Hepatocyte (in vitro differentiated cells): Measurements from ENCODE around the gene HYAL3.

ENCODE experiments used
- EZH2 ChIP-seq: fragments of 200-600 bp; sonication (generic); IDR thresholded peaks from 2 replicates; pipeline ENCODE4 v1.6.1; 2016; ENCODE audit warnings: antibody characterized with exemption, mild to moderate bottlenecking, borderline replicate concordance
- EZH2phosphoT487 ChIP-seq: fragments of 200-600 bp; sonication (generic); IDR thresholded peaks from one replicate; pipeline ENCODE4 v1.6.1; 2018; ENCODE audit warnings: antibody characterized with exemption, mild to moderate bottlenecking, low read depth, moderate library complexity; ENCODE audit not compliant: unreplicated experiment, severe bottlenecking
- TF ChIP-seq, protein P1 (sequence below): fragments of 200-600 bp; sonication (generic); IDR thresholded peaks from 2 replicates; pipeline ENCODE4 v1.5.1; 2016; ENCODE audit warnings: antibody characterized with exemption, mild to moderate bottlenecking; ENCODE audit not compliant: poor library complexity

DNA sequence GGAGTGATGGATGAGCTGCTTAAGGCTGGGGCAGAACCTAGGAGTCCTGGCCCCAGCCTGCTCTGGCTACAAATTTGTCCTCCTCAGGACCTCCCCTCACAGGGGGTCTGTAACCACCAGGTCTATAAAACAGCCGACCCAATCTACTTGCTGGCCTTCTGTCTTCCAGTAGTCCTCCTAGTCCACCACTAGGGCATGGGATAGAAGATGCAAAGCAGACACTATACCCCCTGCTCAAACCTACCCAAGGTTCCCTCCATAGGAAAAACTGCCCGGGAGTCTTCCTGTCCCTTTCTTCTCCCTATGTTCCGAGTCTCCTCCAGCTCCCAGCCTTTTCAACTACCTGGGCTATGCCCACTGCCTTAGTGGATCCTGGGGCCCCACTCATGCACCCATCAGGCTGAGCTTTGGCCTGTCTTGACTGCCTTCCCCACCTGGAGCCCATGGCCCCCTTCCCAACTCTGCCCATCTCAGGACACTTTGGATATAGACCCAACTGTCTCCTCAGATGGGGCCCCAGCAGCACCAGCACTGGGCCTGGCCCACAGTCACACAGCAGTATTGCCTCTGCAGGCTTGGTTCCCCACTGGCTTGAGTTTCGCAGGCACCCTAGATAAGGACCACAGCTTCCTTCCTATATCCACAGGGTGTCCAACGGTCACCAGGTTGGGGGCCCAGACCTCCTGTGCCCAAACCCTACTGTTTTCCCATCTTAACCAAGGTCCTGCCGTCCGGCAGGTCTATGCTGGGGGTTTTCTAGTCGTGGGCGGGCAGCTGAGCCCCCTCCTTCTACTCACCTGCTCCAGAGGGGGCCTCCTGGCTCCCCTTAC, 1.1 kb downstream of the HYAL3 start:
- TF ChIP-seq, protein P1, sequence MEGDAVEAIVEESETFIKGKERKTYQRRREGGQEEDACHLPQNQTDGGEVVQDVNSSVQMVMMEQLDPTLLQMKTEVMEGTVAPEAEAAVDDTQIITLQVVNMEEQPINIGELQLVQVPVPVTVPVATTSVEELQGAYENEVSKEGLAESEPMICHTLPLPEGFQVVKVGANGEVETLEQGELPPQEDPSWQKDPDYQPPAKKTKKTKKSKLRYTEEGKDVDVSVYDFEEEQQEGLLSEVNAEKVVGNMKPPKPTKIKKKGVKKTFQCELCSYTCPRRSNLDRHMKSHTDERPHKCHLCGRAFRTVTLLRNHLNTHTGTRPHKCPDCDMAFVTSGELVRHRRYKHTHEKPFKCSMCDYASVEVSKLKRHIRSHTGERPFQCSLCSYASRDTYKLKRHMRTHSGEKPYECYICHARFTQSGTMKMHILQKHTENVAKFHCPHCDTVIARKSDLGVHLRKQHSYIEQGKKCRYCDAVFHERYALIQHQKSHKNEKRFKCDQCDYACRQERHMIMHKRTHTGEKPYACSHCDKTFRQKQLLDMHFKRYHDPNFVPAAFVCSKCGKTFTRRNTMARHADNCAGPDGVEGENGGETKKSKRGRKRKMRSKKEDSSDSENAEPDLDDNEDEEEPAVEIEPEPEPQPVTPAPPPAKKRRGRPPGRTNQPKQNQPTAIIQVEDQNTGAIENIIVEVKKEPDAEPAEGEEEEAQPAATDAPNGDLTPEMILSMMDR = no peak
- TF ChIP-seq EZH2 (no peak), EZH2phosphoT487 (no peak)
